Measurements from ENCODE around the gene DNAH5. TPM values are rescaled to one million over a fixed set of nuclear protein-coding genes. Genes with fewer than 3 reads are reported as not detected.

Gene DNAH5, protein sequence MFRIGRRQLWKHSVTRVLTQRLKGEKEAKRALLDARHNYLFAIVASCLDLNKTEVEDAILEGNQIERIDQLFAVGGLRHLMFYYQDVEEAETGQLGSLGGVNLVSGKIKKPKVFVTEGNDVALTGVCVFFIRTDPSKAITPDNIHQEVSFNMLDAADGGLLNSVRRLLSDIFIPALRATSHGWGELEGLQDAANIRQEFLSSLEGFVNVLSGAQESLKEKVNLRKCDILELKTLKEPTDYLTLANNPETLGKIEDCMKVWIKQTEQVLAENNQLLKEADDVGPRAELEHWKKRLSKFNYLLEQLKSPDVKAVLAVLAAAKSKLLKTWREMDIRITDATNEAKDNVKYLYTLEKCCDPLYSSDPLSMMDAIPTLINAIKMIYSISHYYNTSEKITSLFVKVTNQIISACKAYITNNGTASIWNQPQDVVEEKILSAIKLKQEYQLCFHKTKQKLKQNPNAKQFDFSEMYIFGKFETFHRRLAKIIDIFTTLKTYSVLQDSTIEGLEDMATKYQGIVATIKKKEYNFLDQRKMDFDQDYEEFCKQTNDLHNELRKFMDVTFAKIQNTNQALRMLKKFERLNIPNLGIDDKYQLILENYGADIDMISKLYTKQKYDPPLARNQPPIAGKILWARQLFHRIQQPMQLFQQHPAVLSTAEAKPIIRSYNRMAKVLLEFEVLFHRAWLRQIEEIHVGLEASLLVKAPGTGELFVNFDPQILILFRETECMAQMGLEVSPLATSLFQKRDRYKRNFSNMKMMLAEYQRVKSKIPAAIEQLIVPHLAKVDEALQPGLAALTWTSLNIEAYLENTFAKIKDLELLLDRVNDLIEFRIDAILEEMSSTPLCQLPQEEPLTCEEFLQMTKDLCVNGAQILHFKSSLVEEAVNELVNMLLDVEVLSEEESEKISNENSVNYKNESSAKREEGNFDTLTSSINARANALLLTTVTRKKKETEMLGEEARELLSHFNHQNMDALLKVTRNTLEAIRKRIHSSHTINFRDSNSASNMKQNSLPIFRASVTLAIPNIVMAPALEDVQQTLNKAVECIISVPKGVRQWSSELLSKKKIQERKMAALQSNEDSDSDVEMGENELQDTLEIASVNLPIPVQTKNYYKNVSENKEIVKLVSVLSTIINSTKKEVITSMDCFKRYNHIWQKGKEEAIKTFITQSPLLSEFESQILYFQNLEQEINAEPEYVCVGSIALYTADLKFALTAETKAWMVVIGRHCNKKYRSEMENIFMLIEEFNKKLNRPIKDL (N-terminal part only)
- total RNA-seq = 1 to 10 TPM; 1.3 to 3.4 (median 2.7) TPM

DNA sequence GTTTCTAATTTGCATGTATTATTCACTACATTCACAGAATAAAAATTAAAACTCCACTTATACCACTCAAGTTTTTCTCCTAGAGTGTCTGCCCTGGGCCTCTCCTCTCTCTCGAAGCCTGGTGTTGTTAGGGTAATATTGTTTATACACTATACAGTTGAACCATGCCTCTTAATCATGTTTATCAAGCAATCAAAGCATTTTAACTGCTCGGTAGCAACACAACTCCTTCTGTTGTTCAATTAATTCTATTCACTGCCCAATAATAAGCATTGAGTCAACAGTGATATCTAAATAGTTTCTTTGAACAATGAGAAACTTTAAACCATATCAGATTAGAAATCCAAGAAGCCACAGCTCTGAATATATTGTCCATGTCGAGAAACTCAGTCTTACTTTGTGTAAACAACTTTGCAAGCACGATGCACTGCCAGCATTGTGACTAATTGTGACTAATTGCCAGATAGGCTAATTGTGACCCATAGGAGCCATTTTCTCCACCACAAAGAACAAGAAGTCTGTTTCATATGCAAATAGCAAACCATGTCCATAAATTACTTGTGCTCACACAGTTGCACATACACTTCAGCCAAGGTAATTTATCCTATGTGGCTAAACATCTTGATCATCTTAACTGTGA, at the start of gene DNAH5:
DNAH5 (minus strand) TSS at position 129 of the 640 bp plus-strand sequence. CDS start 250 bp downstream, outside the sequence.
- WGBS, 2 donors = 70% methylated on average over 4 of the region's 4 CpGs

DNA sequence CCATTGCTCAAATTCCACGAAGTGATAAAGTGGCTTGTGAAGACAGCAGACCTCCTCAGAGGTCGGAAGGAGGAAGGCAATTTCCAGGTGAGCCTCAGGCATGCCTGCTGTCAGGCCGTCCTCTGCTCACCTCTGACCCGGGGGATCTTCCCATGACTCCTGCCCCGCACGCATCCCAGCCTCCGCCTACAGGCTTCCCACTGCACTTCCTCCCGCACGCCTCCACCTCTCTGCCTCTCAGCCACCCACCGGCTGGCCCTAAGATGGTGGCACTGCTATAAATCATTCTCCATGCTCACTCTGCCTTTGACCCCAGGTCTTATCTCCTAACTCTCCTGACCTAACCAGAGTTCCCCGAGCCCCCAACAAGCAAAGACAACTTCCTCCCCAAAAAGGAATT, 49.4 kb upstream of the DNAH5 start:
- WGBS, 2 donors = 74 to 84% methylated on average over 11 of the region's 11 CpGs
- Histone ChIP-seq H3K27me3 (no peaks in the 10 kb centered on the region), H3K27ac (no peak overlapping the region), H3K36me3 (no peaks in the 10 kb centered on the region), H3K4me3 (replicated peaks in 1 of 3) (no peak overlapping the region), H3K9me3 (no peaks in the 10 kb centered on the region), H3K4me1 (no peaks in the 10 kb centered on the region)
- intact Hi-C loops (cut with DNase I) = no loop called here
- no peak for DNase-seq
- no peak for TF ChIP-seq POLR2A (IDR thresholded peaks at IDR 0.05)
- TF ChIP-seq, protein P1, sequence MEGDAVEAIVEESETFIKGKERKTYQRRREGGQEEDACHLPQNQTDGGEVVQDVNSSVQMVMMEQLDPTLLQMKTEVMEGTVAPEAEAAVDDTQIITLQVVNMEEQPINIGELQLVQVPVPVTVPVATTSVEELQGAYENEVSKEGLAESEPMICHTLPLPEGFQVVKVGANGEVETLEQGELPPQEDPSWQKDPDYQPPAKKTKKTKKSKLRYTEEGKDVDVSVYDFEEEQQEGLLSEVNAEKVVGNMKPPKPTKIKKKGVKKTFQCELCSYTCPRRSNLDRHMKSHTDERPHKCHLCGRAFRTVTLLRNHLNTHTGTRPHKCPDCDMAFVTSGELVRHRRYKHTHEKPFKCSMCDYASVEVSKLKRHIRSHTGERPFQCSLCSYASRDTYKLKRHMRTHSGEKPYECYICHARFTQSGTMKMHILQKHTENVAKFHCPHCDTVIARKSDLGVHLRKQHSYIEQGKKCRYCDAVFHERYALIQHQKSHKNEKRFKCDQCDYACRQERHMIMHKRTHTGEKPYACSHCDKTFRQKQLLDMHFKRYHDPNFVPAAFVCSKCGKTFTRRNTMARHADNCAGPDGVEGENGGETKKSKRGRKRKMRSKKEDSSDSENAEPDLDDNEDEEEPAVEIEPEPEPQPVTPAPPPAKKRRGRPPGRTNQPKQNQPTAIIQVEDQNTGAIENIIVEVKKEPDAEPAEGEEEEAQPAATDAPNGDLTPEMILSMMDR (IDR thresholded peaks at IDR 0.05) = no peak

More for the DNA sequence above, at the start of gene DNAH5:
- Histone ChIP-seq H3K4me1 (no peaks in the 10 kb centered on the region), H3K4me3 (replicated peaks in 1 of 3) (no peak within 1 kb of the TSS), H3K27me3 (no peaks in the 10 kb centered on the region), H3K9me3 (no peaks in the 10 kb centered on the region), H3K27ac (no peak within 1 kb of the TSS), H3K36me3 (no peaks in the 10 kb centered on the region)
- no peak for TF ChIP-seq POLR2A (IDR thresholded peaks at IDR 0.05)
- TF ChIP-seq, protein P1 (IDR thresholded peaks at IDR 0.05) = no peak
- intact Hi-C loops (cut with DNase I) = no loop called here
- no peak for DNase-seq

DNA sequence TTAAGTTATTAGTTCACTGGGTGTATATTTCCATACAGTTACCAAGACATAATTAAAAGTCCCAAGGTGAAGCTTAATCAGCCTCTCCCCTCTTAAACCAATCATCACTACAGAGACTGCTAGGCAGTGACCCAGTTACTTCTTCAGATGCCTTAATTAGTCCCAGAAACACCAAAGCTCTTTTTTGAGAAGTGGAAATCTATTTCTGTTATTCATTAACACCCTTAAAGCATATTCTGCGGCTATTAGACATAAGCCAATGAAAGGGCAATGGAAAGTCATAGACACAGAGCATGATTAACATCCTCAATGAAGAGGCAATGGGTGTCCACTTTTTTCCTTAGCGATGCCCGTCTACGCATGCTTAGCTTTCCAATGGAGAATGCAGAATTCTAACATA, 48.3 kb upstream of the DNAH5 start:
- DNase-seq = no peak
- TF ChIP-seq, protein P1 (IDR thresholded peaks at IDR 0.05) = no peak
- no peak for TF ChIP-seq POLR2A (IDR thresholded peaks at IDR 0.05)
- Histone ChIP-seq H3K36me3 (no peaks in the 10 kb centered on the region), H3K4me1 (no peaks in the 10 kb centered on the region), H3K4me3 (replicated peaks in 1 of 3) (no peak overlapping the region), H3K27ac (no peak overlapping the region), H3K27me3 (no peaks in the 10 kb centered on the region), H3K9me3 (no peaks in the 10 kb centered on the region)
- intact Hi-C loops (cut with DNase I) = no loop called here
- WGBS, 2 donors = 96% methylated on average over 4 of the region's 4 CpGs

DNA sequence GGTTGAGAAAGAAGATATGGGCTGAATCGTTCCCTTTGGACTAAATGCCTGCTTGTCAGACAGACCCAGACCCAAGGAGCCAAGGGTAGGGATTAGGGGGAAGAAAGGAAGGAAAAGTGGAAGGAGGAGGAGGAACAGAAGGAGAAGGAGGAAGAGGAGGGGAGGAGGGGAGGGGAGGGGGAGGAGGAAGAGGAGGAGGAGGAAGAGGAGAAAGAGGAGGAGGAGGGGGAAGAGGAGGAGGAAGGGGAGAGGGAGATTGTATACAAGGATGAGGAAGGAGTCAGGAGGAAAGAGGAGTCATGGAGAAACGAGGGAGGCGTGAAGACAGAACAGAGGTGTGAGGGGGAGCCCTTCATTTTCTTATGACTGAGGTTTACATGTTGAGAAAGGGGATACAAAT, 46.9 kb upstream of the DNAH5 start:
- no peak for DNase-seq
- Histone ChIP-seq H3K36me3 (no peaks in the 10 kb centered on the region), H3K27ac (no peak overlapping the region), H3K9me3 (no peaks in the 10 kb centered on the region), H3K4me3 (replicated peaks in 1 of 3) (no peak overlapping the region), H3K4me1 (no peaks in the 10 kb centered on the region), H3K27me3 (no peaks in the 10 kb centered on the region)
- WGBS, 2 donors = 62 to 65% methylated on average over 3 of the region's 3 CpGs
- TF ChIP-seq POLR2A (IDR thresholded peaks at IDR 0.05) = no peak
- TF ChIP-seq, protein P1 (IDR thresholded peaks at IDR 0.05) = no peak
- intact Hi-C loops (cut with DNase I) = no loop called here
